ENCODE data around the gene KIDINS220.

Gene KIDINS220

GRCh38 chr2:8682719-8683667, 154.4 kb downstream of the KIDINS220 start:
- Mint-ChIP-seq H3K4me1 (peaks cover 34% of the 10 kb centered on the region), H3K36me3 (peaks cover 1% of the 10 kb centered on the region), H3K27ac (peak overlapping the region; percentile 97), H3K4me3 (peak overlapping the region; percentile 96), H3K27me3 (peaks cover under 1% of the 10 kb centered on the region), H3K9me3 (no peaks in the 10 kb centered on the region)

GRCh38 chr2:8681786-8682692, 155.4 kb downstream of the KIDINS220 start, which contains the start of gene ID2:
Gene ID2, plus strand, starts transcription at chr2:8682056. Its CDS starts 110 bp downstream, at chr2:8682166.
- Mint-ChIP-seq H3K27ac (peak within 1 kb of the TSS; percentile 97), H3K4me1 (peaks cover 43% of the 10 kb centered on the region), H3K9me3 (no peaks in the 10 kb centered on the region), H3K4me3 (peak within 1 kb of the TSS; percentile 96), H3K36me3 (peaks cover 1% of the 10 kb centered on the region), H3K27me3 (peaks cover 10% of the 10 kb centered on the region)

DNA sequence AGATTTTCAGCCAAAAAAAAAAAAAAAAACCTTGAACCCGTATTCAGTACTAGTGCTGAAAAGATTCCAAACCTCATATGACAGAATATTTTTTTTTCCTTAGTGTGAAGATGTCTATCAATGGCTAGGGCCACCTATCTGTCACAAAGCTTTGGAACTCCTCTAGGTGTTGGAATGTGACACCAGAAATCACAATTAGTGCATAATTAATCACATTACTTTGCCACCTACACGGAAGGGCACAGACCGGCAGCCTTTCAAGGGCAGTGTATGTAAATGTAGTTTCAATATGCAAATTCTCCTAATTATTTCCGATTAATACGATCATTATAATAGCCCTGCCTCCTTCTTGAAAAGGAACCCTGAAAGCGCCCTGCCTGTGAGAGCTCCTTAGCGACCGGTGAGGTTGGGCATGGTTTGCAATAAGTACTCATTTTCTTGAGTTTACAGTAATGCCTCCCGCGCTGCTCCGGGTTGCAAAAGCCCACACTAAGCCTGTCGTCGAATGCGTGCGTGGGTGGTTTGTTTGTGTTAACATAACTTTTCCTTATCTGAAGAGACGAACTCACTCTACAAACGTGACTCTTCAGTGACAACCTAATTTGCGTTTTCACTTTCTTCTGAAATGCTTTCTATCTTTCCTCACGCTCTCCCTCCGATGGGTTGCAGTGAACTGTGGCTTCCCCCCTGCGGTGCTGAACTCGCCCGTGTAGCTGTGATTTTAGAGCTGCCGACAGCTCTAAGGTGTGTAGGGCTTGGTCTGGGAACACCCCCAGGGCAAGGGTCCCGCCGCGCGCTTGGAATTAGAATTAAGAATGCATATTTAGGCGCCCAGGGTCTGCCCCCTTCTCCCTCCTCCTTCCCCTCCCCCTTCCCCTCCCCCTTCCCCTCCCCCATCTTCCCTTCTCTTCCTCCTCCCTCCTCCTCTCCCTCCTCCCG, 156.3 kb downstream of the KIDINS220 start:
- H3K4me3 Mint-ChIP-seq = peak overlapping the region; percentile 96
- H3K9me3 Mint-ChIP-seq = no peaks in the 10 kb centered on the region
- H3K36me3 Mint-ChIP-seq = peaks cover 1% of the 10 kb centered on the region
- peak overlapping the region; percentile 95 for H3K27ac Mint-ChIP-seq
- H3K4me1 Mint-ChIP-seq = peaks cover 44% of the 10 kb centered on the region
- peaks cover 13% of the 10 kb centered on the region for H3K27me3 Mint-ChIP-seq

DNA sequence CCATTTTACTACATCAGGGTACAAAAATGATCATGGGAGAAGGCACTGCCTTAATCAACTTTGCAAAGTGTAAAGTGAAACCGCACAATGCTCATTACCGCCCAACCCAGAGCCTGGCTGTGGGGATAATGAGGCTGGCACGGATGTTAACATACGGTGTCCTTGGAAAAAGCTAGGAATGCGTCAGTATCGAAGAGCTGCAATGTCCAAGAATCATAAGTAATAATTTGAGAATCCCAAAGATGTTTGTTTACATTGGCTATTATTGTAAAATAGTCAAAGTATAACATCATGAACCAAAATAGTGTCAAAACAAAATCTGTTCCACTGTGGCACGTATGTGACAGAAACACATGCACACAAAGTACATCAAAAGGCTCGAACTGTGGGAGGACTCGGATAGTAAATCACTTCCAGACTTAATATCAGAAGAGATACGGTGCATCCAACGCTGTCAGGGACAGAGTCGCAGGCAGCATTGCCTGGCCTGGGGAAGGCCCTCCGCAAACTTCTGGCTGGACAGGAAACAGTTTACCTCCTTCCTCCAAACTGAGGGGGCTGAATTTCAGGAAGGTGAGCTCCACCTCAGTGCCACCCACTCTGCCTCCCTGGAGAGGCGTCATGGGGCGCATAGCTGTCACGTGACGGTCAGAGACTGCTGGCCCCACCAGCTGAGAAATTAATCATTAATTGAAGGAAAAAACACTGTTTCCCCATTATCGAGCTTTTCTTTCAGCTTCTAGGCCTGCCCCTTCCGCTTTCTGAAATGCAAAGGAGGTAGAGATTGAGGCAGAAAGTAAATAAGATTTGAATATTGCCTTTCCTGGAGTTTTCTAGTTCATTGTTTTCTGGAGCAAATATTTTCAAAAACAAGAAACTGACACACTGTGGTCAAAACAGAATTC, 157.3 kb downstream of the KIDINS220 start:
- H3K4me1 Mint-ChIP-seq = peaks cover 44% of the 10 kb centered on the region
- peaks cover 13% of the 10 kb centered on the region for H3K27me3 Mint-ChIP-seq
- H3K36me3 Mint-ChIP-seq = peaks cover 3% of the 10 kb centered on the region
- no peaks in the 10 kb centered on the region for H3K9me3 Mint-ChIP-seq
- H3K4me3 Mint-ChIP-seq = peak overlapping the region; percentile 82
- peak overlapping the region; percentile 65 for H3K27ac Mint-ChIP-seq

- H3K9me3 Mint-ChIP-seq = peaks cover 3% of the 10 kb centered on the region
- H3K4me1 Mint-ChIP-seq = peaks cover 41% of the 10 kb centered on the region
- peaks cover 5% of the 10 kb centered on the region for H3K36me3 Mint-ChIP-seq
- H3K4me3 Mint-ChIP-seq = peak overlapping the region; percentile 82
- H3K27ac Mint-ChIP-seq = peak overlapping the region; percentile 65
- H3K27me3 Mint-ChIP-seq = peaks cover 15% of the 10 kb centered on the region
Observed at GRCh38 chr2:8679567-8679826, 157.9 kb downstream of the KIDINS220 start.
